K562 (cell line): Measurements from ENCODE around the gene POU3F3.

ENCODE experiments used
- CTCF ChIP-seq, 3 experiments: IDR thresholded peaks in 2 of 3; conservative IDR thresholded peaks in 1 of 3; 2 replicates each; pipeline ENCODE4 v1.5.1; 2011 to 2012; ENCODE audit warnings: low read length in 3 of 3, mild to moderate bottlenecking in 3 of 3, control low read depth in 2 of 3, improper control_type of control experiment in 1 of 3, inconsistent platforms in 1 of 3, low read depth in 1 of 3, mixed read lengths in 1 of 3, moderate library complexity in 1 of 3; ENCODE audit not compliant: insufficient read depth in 2 of 3
- EZH2 ChIP-seq: IDR thresholded peaks from 2 replicates; pipeline ENCODE4 v1.6.1; 2012; ENCODE audit warnings: low read depth, mild to moderate bottlenecking, inconsistent platforms, low read length, borderline replicate concordance
- MAX ChIP-seq: sonication (generic); formaldehyde crosslinking; IDR thresholded peaks from 2 replicates; pipeline ENCODE4 v1.9.0; 2022; ENCODE audit warnings: mild to moderate bottlenecking, missing genetic modification reagents
- NCOA2 ChIP-seq, 2 experiments: fragments of 450-650 bp; IDR thresholded peaks; 2 replicates each; pipeline ENCODE4 v1.6.1; 2018; ENCODE audit warnings: mild to moderate bottlenecking in 2 of 2, moderate library complexity in 1 of 2; ENCODE audit not compliant: partially characterized antibody in 2 of 2
- POLR2AphosphoS2 ChIP-seq: IDR thresholded peaks from 2 replicates; pipeline ENCODE4 v1.6.1; 2012; ENCODE audit warnings: low read length, improper control_type of control experiment
- SMARCC2 ChIP-seq: fragments of 450-650 bp; IDR thresholded peaks from 2 replicates; pipeline ENCODE4 v1.6.1; 2017; ENCODE audit warnings: antibody characterized with exemption, moderate library complexity, mild to moderate bottlenecking, low read depth
- TAF9B ChIP-seq: fragments of 450-650 bp; IDR thresholded peaks from 2 replicates; pipeline ENCODE4 v1.6.1; 2018; ENCODE audit warnings: mild to moderate bottlenecking; ENCODE audit not compliant: partially characterized antibody
- ZNF449 ChIP-seq: fragments of 250-450 bp; sonication (Bioruptor Pico); IDR thresholded peaks from 2 replicates; pipeline ENCODE4 v1.8.0; 2022; ENCODE audit warnings: moderate library complexity, mild to moderate bottlenecking, inconsistent platforms
- ZNF785 ChIP-seq: fragments of 250-450 bp; sonication (Bioruptor Pico); IDR thresholded peaks from 2 replicates; pipeline ENCODE4 v1.4.0; 2020; ENCODE audit warnings: mild to moderate bottlenecking
- ZZZ3 ChIP-seq: fragments of 450-650 bp; IDR thresholded peaks from 2 replicates; pipeline ENCODE4 v1.6.1; 2016; ENCODE audit warnings: antibody characterized with exemption, mild to moderate bottlenecking, moderate library complexity

GRCh38 chr2:104896446-104896845 is 42.5 kb downstream of the POU3F3 start:
- TF ChIP-seq SMARCC2 (no peak), ZNF785 (CRISPR knock-in tag) (no peak), ZZZ3 (no peak), MAX (CRISPR knock-in tag) (no peak), NCOA2 (IDR thresholded peaks at IDR 0.05; ENCODE audit: partially characterized antibody in 2 of 2) (no peak), CTCF (IDR thresholded peaks at IDR 0.05 in 2 of 3, conservative IDR thresholded peaks at IDR 0.05 in 1 of 3; ENCODE audit: insufficient read depth in 2 of 3, low read depth in 1 of 3, low read length in 3 of 3) (no peak), POLR2AphosphoS2 (no peak), ZNF449 (CRISPR knock-in tag) (no peak), EZH2 (no peak), TAF9B (no peak)
